Endothelial cell of umbilical vein (primary cell): ENCODE data around the gene ATP6V0C. TPM values are rescaled to one million over a fixed set of nuclear protein-coding genes. Genes with fewer than 3 reads are reported as not detected.

ENCODE experiments used
- BruUV-seq: library from RNA; stranded (reverse); fragments of 400-500 nt; replicated peaks from 2 replicates; lab custom pipeline; 2021; lab: Mats Ljungman, UMichigan
- CTCF ChIA-PET: fragments of 300-600, 350-600 bp; sonication (Branson Sonifier 250); formaldehyde crosslinking; loops from one replicate; lab custom pipeline; 2021; ENCODE audit warnings: antibody characterized with exemption, inconsistent platforms; lab: Charles Lee
- POLR2A ChIA-PET: fragments of 300-600, 350-600 bp; sonication (Branson Sonifier 250); formaldehyde crosslinking; loops from one replicate; lab custom pipeline; 2021; ENCODE audit warnings: antibody characterized with exemption, inconsistent platforms; lab: Charles Lee
- DNase-seq: peaks from one replicate; pipeline ENCODE4 v3.0.0-alpha.2; 2011; ENCODE audit warnings: low read depth, low spot score
- FAIRE-seq: peaks from 2 replicates; lab custom pipeline; 2011; peaks lifted over from hg19 to GRCh38; lab: Jason Lieb, UNC
- H2AFZ ChIP-seq: 2 replicates; pipeline ENCODE4 v1.6.0; 2012; ENCODE audit warnings: low read depth, low read length, control low read depth, inconsistent platforms
- H3K27ac ChIP-seq: 2 replicates; pipeline ENCODE4 v1.5.1; 2011; ENCODE audit warnings: low read depth, mild to moderate bottlenecking, control low read depth, low read length, moderate library complexity; ENCODE audit not compliant: insufficient read depth
- H3K27me3 ChIP-seq, 2 experiments: 2 replicates each; pipeline versions ENCODE4 v1.6.0 to v1.6.1; 2011; ENCODE audit warnings: low read length in 2 of 2, mixed read lengths in 1 of 2; ENCODE audit not compliant: control insufficient read depth in 2 of 2, insufficient read depth in 2 of 2
- H3K36me3 ChIP-seq, 2 experiments: 2 replicates in 1 of 2; 3 replicates in 1 of 2; pipeline ENCODE4 v1.5.1; 2011; ENCODE audit warnings: low read length in 2 of 2, mild to moderate bottlenecking in 1 of 2, moderate library complexity in 1 of 2; ENCODE audit not compliant: control insufficient read depth in 2 of 2, insufficient read depth in 2 of 2; ENCODE audit errors: extremely low read depth in 1 of 2
- H3K4me1 ChIP-seq: 3 replicates; pipeline ENCODE4 v1.5.1; 2011; ENCODE audit warnings: mild to moderate bottlenecking, low read length; ENCODE audit not compliant: control insufficient read depth, insufficient read depth; ENCODE audit errors: extremely low read depth
- H3K4me2 ChIP-seq: 2 replicates; pipeline ENCODE4 v1.6.1; 2011; ENCODE audit warnings: low read length, control low read depth, mixed read lengths; ENCODE audit not compliant: insufficient read depth
- H3K4me3 ChIP-seq, 3 experiments: fragments of 200-600 bp in 1 of 3; sonication (generic), shearing (Covaris generic) in 1 of 3; replicated peaks in 1 of 3; 2 replicates each; pipeline ENCODE4 v1.5.1; 2011 to 2016; ENCODE audit warnings: control low read depth in 3 of 3, low read length in 3 of 3, mild to moderate bottlenecking in 2 of 3, inconsistent platforms in 1 of 3, low read depth in 1 of 3, moderate library complexity in 1 of 3; ENCODE audit not compliant: insufficient read depth in 1 of 3
- H3K79me2 ChIP-seq: 2 replicates; pipeline ENCODE4 v1.6.0; 2012; ENCODE audit warnings: low read length, inconsistent platforms; ENCODE audit not compliant: control insufficient read depth, insufficient read depth
- H3K9ac ChIP-seq: replicated peaks from 2 replicates; pipeline ENCODE3; 2011; ENCODE audit warnings: low read length, control low read depth; ENCODE audit not compliant: insufficient read depth; ENCODE audit errors: extremely low read depth
- H3K9me1 ChIP-seq: replicated peaks from 3 replicates; pipeline ENCODE4 v1.6.0; 2011; ENCODE audit warnings: mild to moderate bottlenecking, low read length; ENCODE audit not compliant: control insufficient read depth, insufficient read depth; ENCODE audit errors: extremely low read depth
- H3K9me3 ChIP-seq: replicated peaks from 2 replicates; pipeline ENCODE4 v1.5.1; 2012; ENCODE audit warnings: low read length, inconsistent platforms; ENCODE audit not compliant: control insufficient read depth, insufficient read depth
- H4K20me1 ChIP-seq: replicated peaks from 2 replicates; pipeline ENCODE3; 2011; ENCODE audit warnings: mild to moderate bottlenecking, low read length; ENCODE audit not compliant: control insufficient read depth, insufficient read depth; ENCODE audit errors: extremely low read depth
- CTCF ChIP-seq, 2 donors: IDR thresholded peaks; 1 replicate in 1 of 2; 2 replicates in 1 of 2; pipeline ENCODE4 v1.5.1; 2011; ENCODE audit warnings: low read length in 2 of 2, mild to moderate bottlenecking in 2 of 2, moderate library complexity in 2 of 2, control low read depth in 1 of 2, inconsistent platforms in 1 of 2, low read depth in 1 of 2; ENCODE audit not compliant: insufficient read depth in 1 of 2; ENCODE audit errors: extremely low read depth in 1 of 2
- EZH2 ChIP-seq: IDR thresholded peaks from 2 replicates; pipeline ENCODE4 v1.6.1; 2012; ENCODE audit warnings: borderline replicate concordance, low read depth, mild to moderate bottlenecking, moderate library complexity, low read length, inconsistent platforms; ENCODE audit not compliant: severe bottlenecking
- FOS ChIP-seq: IDR thresholded peaks from 2 replicates; pipeline ENCODE4 v1.6.1; 2011; ENCODE audit warnings: mild to moderate bottlenecking, low read length, moderate library complexity, borderline replicate concordance; ENCODE audit not compliant: insufficient read depth
- GATA2 ChIP-seq: IDR thresholded peaks from 2 replicates; pipeline ENCODE4 v1.7.0; 2011; ENCODE audit warnings: low read depth, mild to moderate bottlenecking, moderate library complexity, mixed read lengths, low read length; ENCODE audit not compliant: insufficient read length, insufficient read depth
- MYC ChIP-seq: IDR thresholded peaks from one replicate; pipeline ENCODE4 v1.6.1; 2011; ENCODE audit warnings: mild to moderate bottlenecking, low read depth, low read length
- POLR2A ChIP-seq: IDR thresholded peaks from 2 replicates; pipeline ENCODE4 v1.6.1; 2012; ENCODE audit warnings: low read depth, mild to moderate bottlenecking, control low read depth, low read length
- POLR2AphosphoS5 ChIP-seq: IDR thresholded peaks from 2 replicates; pipeline ENCODE4 v1.6.1; 2012; ENCODE audit warnings: low read depth, mild to moderate bottlenecking, control low read depth, low read length, moderate library complexity; ENCODE audit not compliant: insufficient read depth
- dilution Hi-C: fragments of 300-500 bp; cut with MboI; formaldehyde crosslinking; loops from one replicate; pipeline ENCODE4 v1.15.0; 2019; ENCODE audit warnings: low sequenced_read_pairs; ENCODE audit not compliant: extremely low pct_ligation_motif_present
- intact Hi-C: fragments of 100-400 bp; cut with micrococcal nuclease; formaldehyde crosslinking; loops from one replicate; pipeline ENCODE4 v1.10.0; 2022
- polyA plus RNA-seq, 4 experiments: library from polyadenylated mRNA; depleted of rRNA in 3 of 4; stranded (reverse) in 3 of 4; unstranded in 1 of 4; fragments of >200 nt; gene quantifications; 2 replicates each; pipeline versions ENCODE4 v1.2.1 to v1.2.3, GENCODE V29; 2011 to 2012; ENCODE audit warnings: missing spikeins in 1 of 4
- total RNA-seq: library from RNA; stranded (reverse); gene quantifications from 2 replicates; pipeline ENCODE4 v1.2.3, GENCODE V29; 2021

ATP6V0C gene
- total and polyA plus RNA-seq, 2 donors (not counting 3 experiments of a cell fraction or from before 2014, with no cell fraction given), result 146 to 194 TPM

GRCh38 chr16:2470603-2471015, 43.1 kb upstream of the ATP6V0C start:
- Histone ChIP-seq H3K4me3 (no peak overlapping the region), H2AFZ (no peak overlapping the region), H3K9ac (no peak overlapping the region), H3K4me1 (peaks cover 10% of the 10 kb centered on the region), H3K9me1 (no peaks in the 10 kb centered on the region), H3K79me2 (peaks cover under 1% of the 10 kb centered on the region), H3K27ac (no peak overlapping the region), H3K4me2 (no peak overlapping the region), H3K9me3 (no peaks in the 10 kb centered on the region), H4K20me1 (no peaks in the 10 kb centered on the region), H3K36me3 (no peaks in the 10 kb centered on the region), H3K27me3 (peaks cover 18 to 22% of the 10 kb centered on the region in 2 experiments)
- BruUV-seq, result no TSS peak
- CTCF ChIA-PET, result interaction anchor here (1.3 to 1.9 kb wide), 2 partner anchors 13 to 31 kb away, joined by 5 to 6 read pairs; no protein-coding TSS in a partner anchor
- FAIRE-seq, result no peak
- POLR2A ChIA-PET, result no interaction called here
- intact Hi-C loops (no loop called here), dilution Hi-C loops (no loop called here)
- no peak for DNase-seq
- TF ChIP-seq EZH2, result peak; percentile 53
- no peak for TF ChIP-seq POLR2AphosphoS5
- no peak for TF ChIP-seq POLR2A
- TF ChIP-seq CTCF (IDR thresholded peaks at IDR 0.05; ENCODE audit: extremely low read depth in 1 of 2, insufficient read depth in 1 of 2, low read depth in 1 of 2, low read length in 2 of 2), result no peak
- no peak for TF ChIP-seq GATA2
- TF ChIP-seq MYC, result no peak
- TF ChIP-seq FOS, result no peak
